Left hindlimb (tissue), 1 donor: ENCODE data around the gene NUDT2.
"Not testable (repeated sequence)": the region's sequence is repeated elsewhere in the genome, so short reads cannot be mapped to it uniquely, and the experiment has no call there.

Experiments
- DNase-seq: peaks from one replicate; pipeline ENCODE4 v3.0.0-alpha.2; 2018

NUDT2 gene

GRCh38 chr9:34328987-34329832 lies at the start of gene NUDT2, which contains the start of gene KIF24:
TSS of gene NUDT2 (plus strand) at chr9:34329569. CDS start at chr9:34339040, 9,471 bp downstream.
TSS of gene KIF24 (minus strand) at chr9:34329268. CDS start at chr9:34311346, 17,922 bp downstream.
- DNase-seq = peak; percentile 98

GRCh38 chr9:34282096-34282495 lies 47.3 kb upstream of the NUDT2 start:
- DNase-seq = no peak

- DNase-seq = no peak
Observed at GRCh38 chr9:34289159-34289558, 40.2 kb upstream of the NUDT2 start.

- no peak for DNase-seq
Observed at GRCh38 chr9:34291023-34291422, 38.3 kb upstream of the NUDT2 start.

- no peak for DNase-seq
Observed at GRCh38 chr9:34291423-34291822, 37.9 kb upstream of the NUDT2 start.

- DNase-seq = no peak
Observed at GRCh38 chr9:34292552-34292951, 36.8 kb upstream of the NUDT2 start.

- not testable (repeated sequence) for DNase-seq
Observed at GRCh38 chr9:34301064-34301463, 28.3 kb upstream of the NUDT2 start.

- DNase-seq = not testable (repeated sequence)
Observed at GRCh38 chr9:34308316-34308715, 21.1 kb upstream of the NUDT2 start.

- DNase-seq = no peak
Observed at GRCh38 chr9:34310215-34310614, 19.2 kb upstream of the NUDT2 start.

- no peak for DNase-seq
Observed at GRCh38 chr9:34311499-34312185, 17.7 kb upstream of the NUDT2 start.

- no peak for DNase-seq
Observed at GRCh38 chr9:34317436-34317835, 11.9 kb upstream of the NUDT2 start.

GRCh38 chr9:34318163-34318790 lies 11.1 kb upstream of the NUDT2 start:
- DNase-seq = no peak

GRCh38 chr9:34321451-34321850 lies 7.9 kb upstream of the NUDT2 start:
- no peak for DNase-seq

GRCh38 chr9:34322899-34323591 lies 6.3 kb upstream of the NUDT2 start:
- no peak for DNase-seq

GRCh38 chr9:34326690-34327089 lies 2.7 kb upstream of the NUDT2 start:
- DNase-seq = no peak

- DNase-seq = no peak
Observed at GRCh38 chr9:34328500-34328986, 826 bp upstream of the NUDT2 start.

GRCh38 chr9:34331196-34331595 lies 1.8 kb downstream of the NUDT2 start:
- no peak for DNase-seq

GRCh38 chr9:34332076-34332964 lies 3.0 kb downstream of the NUDT2 start:
- DNase-seq = no peak

- DNase-seq = no peak
Observed at GRCh38 chr9:34333836-34334235, 4.5 kb downstream of the NUDT2 start.

- no peak for DNase-seq
Observed at GRCh38 chr9:34334337-34334824, 5.0 kb downstream of the NUDT2 start.

- no peak for DNase-seq
Observed at GRCh38 chr9:34334916-34335315, 5.5 kb downstream of the NUDT2 start.

- no peak for DNase-seq
Observed at GRCh38 chr9:34335376-34335775, 6.0 kb downstream of the NUDT2 start.
